K562 (cell line): ENCODE data around the gene CD9. TPM values are rescaled to one million over a fixed set of nuclear protein-coding genes. Genes with fewer than 3 reads are reported as not detected.

ENCODE experiments used
- ARID3A ChIP-seq: IDR thresholded peaks from 2 replicates; pipeline ENCODE4 v1.6.1; 2012; ENCODE audit warnings: low read depth, low read length, improper control_type of control experiment, borderline replicate concordance
- BHLHE40 ChIP-seq: IDR thresholded peaks from 2 replicates; pipeline ENCODE4 v1.6.1; 2011; ENCODE audit warnings: low read length, improper control_type of control experiment
- C11orf30 ChIP-seq: fragments of 450-650 bp; IDR thresholded peaks from 2 replicates; pipeline ENCODE4 v1.6.1; 2016; ENCODE audit warnings: low read depth, mild to moderate bottlenecking
- CCNT2 ChIP-seq: IDR thresholded peaks from 2 replicates; pipeline ENCODE4 v1.6.1; 2011; ENCODE audit warnings: borderline replicate concordance, low read depth, mild to moderate bottlenecking, moderate library complexity, mixed read lengths, low read length; ENCODE audit not compliant: insufficient read length; ENCODE audit errors: extremely low read depth
- CREM ChIP-seq: IDR thresholded peaks from 2 replicates; pipeline ENCODE4 v1.6.1; 2014; ENCODE audit warnings: antibody characterized with exemption, low read depth
- DACH1 ChIP-seq: fragments of 450-650 bp; IDR thresholded peaks from 2 replicates; pipeline ENCODE4 v1.6.1; 2018; ENCODE audit not compliant: partially characterized antibody
- EGR1 ChIP-seq: fragments of 450-650 bp; conservative IDR thresholded peaks from 2 replicates; pipeline ENCODE4 v1.6.1; 2017; ENCODE audit warnings: mild to moderate bottlenecking
- ESRRB ChIP-seq: fragments of 250-450 bp; sonication (Bioruptor Pico); IDR thresholded peaks from 2 replicates; pipeline ENCODE4 v1.5.0; 2020; ENCODE audit warnings: mild to moderate bottlenecking, moderate library complexity, borderline replicate concordance
- HDAC8 ChIP-seq: fragments of 450-650 bp; IDR thresholded peaks from 2 replicates; pipeline ENCODE4 v1.6.1; 2016; ENCODE audit warnings: mild to moderate bottlenecking, missing genetic modification characterization, moderate library complexity, missing compliant biosample characterization
- ILF3 ChIP-seq: fragments of 450-650 bp; IDR thresholded peaks from 2 replicates; pipeline ENCODE4 v1.6.1; 2018; ENCODE audit warnings: antibody characterized with exemption, mild to moderate bottlenecking, moderate library complexity, borderline replicate concordance
- KAT7 ChIP-seq: sonication (generic); formaldehyde crosslinking; IDR thresholded peaks from 2 replicates; pipeline ENCODE4 v1.8.0; 2022; ENCODE audit warnings: missing genetic modification reagents, mild to moderate bottlenecking, borderline replicate concordance
- NCOR1 ChIP-seq: fragments of 450-650 bp; IDR thresholded peaks from 2 replicates; pipeline ENCODE4 v1.6.1; 2016; ENCODE audit warnings: mild to moderate bottlenecking, moderate library complexity
- NFE2 ChIP-seq: IDR thresholded peaks from 2 replicates; pipeline ENCODE4 v1.6.1; 2014; ENCODE audit warnings: antibody characterized with exemption, low read depth
- NR2C2 ChIP-seq, 2 experiments: fragments of 200-800 bp in 1 of 2; sonication (Bioruptor generic) in 1 of 2; sonication (generic) in 1 of 2; formaldehyde crosslinking in 1 of 2; IDR thresholded peaks; 2 replicates each; pipeline versions ENCODE4 v1.6.1 to v1.8.0; 2016 to 2022; ENCODE audit warnings: mild to moderate bottlenecking in 1 of 2, missing compliant biosample characterization in 1 of 2, missing genetic modification characterization in 1 of 2, missing genetic modification reagents in 1 of 2
- PCBP2 ChIP-seq: fragments of 200-400 bp; formaldehyde crosslinking; IDR thresholded peaks from 2 replicates; pipeline ENCODE4 v1.6.1; 2018; ENCODE audit warnings: low read length, low read depth, mild to moderate bottlenecking, moderate library complexity; ENCODE audit not compliant: poor library complexity, severe bottlenecking
- POLR2G ChIP-seq: fragments of 200-400 bp; formaldehyde crosslinking; IDR thresholded peaks from 2 replicates; pipeline ENCODE4 v1.6.1; 2017; ENCODE audit warnings: low read depth, mild to moderate bottlenecking, antibody characterized with exemption, low read length, moderate library complexity
- RBFOX2 ChIP-seq: fragments of 200-400 bp; formaldehyde crosslinking; IDR thresholded peaks from 2 replicates; pipeline ENCODE4 v1.6.1; 2017; ENCODE audit warnings: low read depth, mild to moderate bottlenecking, low read length, moderate library complexity
- SMAD3 ChIP-seq: fragments of 450-650 bp; formaldehyde crosslinking; conservative IDR thresholded peaks from 2 replicates; pipeline ENCODE4 v1.4.0; 2020; ENCODE audit warnings: mild to moderate bottlenecking
- SRSF7 ChIP-seq: fragments of 200-400 bp; formaldehyde crosslinking; optimal IDR thresholded peaks from 2 replicates; pipeline ENCODE3; 2017; ENCODE audit warnings: mild to moderate bottlenecking, low read depth, low read length
- TFAP4 ChIP-seq: sonication (generic); formaldehyde crosslinking; IDR thresholded peaks from 2 replicates; pipeline ENCODE4 v1.8.0; 2022; ENCODE audit warnings: missing genetic modification reagents, mild to moderate bottlenecking, moderate library complexity, borderline replicate concordance
- ZKSCAN8 ChIP-seq: fragments of 200-800 bp; sonication (Bioruptor generic); IDR thresholded peaks from 2 replicates; pipeline ENCODE4 v1.6.1; 2016; ENCODE audit warnings: missing genetic modification characterization, missing compliant biosample characterization
- ZNF77 ChIP-seq: fragments of 250-450 bp; sonication (Bioruptor Pico); IDR thresholded peaks from 2 replicates; pipeline ENCODE4 v1.5.0; 2020
- polyA plus RNA-seq, 8 experiments: library from polyadenylated mRNA; depleted of rRNA in 4 of 8; stranded (reverse) in 5 of 8; unstranded in 3 of 8; fragments of >200 nt; fragmentation: Nextera tagmentation in 2 of 8; fragmentation: Illumina TruSeq in 1 of 8; extraction: Ambion mirVana in 2 of 8; extraction: Trizol in 1 of 8; gene quantifications; 2 replicates each; pipeline versions ENCODE4 v1.2.1 to v1.2.3, GENCODE V29; 2011 to 2014; ENCODE audit warnings: inconsistent platforms in 1 of 8, missing spikeins in 1 of 8
- total RNA-seq, 7 experiments: library from RNA; depleted of rRNA in 6 of 7; stranded (reverse); fragments of >200 nt in 6 of 7; fragmentation: Illumina TruSeq in 2 of 7; extraction: Trizol in 2 of 7; gene quantifications; 2 replicates each; pipeline versions ENCODE4 v1.2.1 to v1.2.3, GENCODE V29; 2011 to 2021; ENCODE audit warnings: low replicate concordance in 1 of 7

Gene CD9
- total and polyA plus RNA-seq, 9 of the 15 experiments (the other 6 are each of a cell fraction or from before 2014, with no cell fraction given) = 0.43 to 5.6 (median 0.62) TPM

GRCh38 chr12:6180268-6181051 is 19.7 kb upstream of the CD9 start (continued):
- TF ChIP-seq ESRRB (CRISPR knock-in tag) (no peak), ARID3A (no peak), NFE2 (no peak), BHLHE40 (no peak), CREM (no peak), EGR1 (0 out of 2 replicates have a peak, but pooled peaks have one; percentile 17), HDAC8 (tag) (no peak), C11orf30 (no peak), NR2C2 (CRISPR knock-in tag; IDR thresholded peaks at IDR 0.05) (peak; percentile 54; the same call in 1 of the 2 replicates), NR2C2 (tag; IDR thresholded peaks at IDR 0.05) (peak; percentile 77), KAT7 (CRISPR knock-in tag) (no peak), NCOR1 (no peak), TFAP4 (CRISPR knock-in tag) (peak; percentile 29; the same call in 1 of the 2 replicates), DACH1 (no peak), RBFOX2 (no peak), ZKSCAN8 (CRISPR knock-in tag) (no peak), ILF3 (no peak), PCBP2 (no peak), ZNF77 (no peak), SRSF7 (no peak), SMAD3 (CRISPR knock-in tag) (no peak), CCNT2 (no peak), POLR2G (no peak)
